Measurements from ENCODE around the gene MTNR1A. TPM values are rescaled to one million over a fixed set of nuclear protein-coding genes. Genes with fewer than 3 reads are reported as not detected.

Gene MTNR1A
- total RNA-seq, 1 donor from 2014 or later = not detected

DNA sequence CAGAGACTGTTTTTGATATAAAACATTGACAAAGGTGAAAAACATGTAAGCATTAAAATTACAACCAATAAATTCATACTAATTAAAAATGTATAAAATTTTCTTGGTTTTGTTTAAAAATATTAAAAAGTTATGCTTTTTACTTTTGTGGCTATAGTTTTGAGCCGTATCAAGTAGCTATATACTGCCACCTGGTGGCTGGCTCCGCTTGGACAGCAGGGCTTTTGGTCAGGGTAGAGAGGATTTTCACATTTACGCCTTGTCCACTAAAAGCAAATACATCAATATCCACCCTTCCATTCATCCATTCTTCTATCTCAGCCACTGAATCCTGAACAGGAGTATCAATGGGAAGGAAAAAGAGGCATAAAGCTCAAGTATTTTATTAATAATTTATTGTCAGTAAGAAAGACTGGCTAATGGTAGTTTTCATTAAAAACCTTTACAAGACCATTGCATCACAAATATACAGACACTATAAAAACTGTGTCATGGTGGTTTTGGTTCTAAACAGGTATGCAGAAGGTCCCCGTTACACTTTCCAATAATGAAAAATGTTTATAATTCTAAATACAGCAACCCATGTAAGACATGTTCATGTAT, 32.1 kb upstream of the MTNR1A start:
- H3K9me3 Mint-ChIP-seq = no peaks in the 10 kb centered on the region
- DNase-seq (ENCODE audit: low spot score) = peak; percentile 23
- no peak overlapping the region for H3K4me3 Mint-ChIP-seq (ENCODE audit: low read depth)
- no peak overlapping the region for H3K27ac Mint-ChIP-seq
- no peaks in the 10 kb centered on the region for H3K36me3 Mint-ChIP-seq (ENCODE audit: low read depth)
- H3K4me1 Mint-ChIP-seq (ENCODE audit: low read depth) = no peaks in the 10 kb centered on the region
- no peaks in the 10 kb centered on the region for H3K27me3 Mint-ChIP-seq (ENCODE audit: low read depth)
- intact Hi-C loops (cut with micrococcal nuclease) = no loop called here

DNA sequence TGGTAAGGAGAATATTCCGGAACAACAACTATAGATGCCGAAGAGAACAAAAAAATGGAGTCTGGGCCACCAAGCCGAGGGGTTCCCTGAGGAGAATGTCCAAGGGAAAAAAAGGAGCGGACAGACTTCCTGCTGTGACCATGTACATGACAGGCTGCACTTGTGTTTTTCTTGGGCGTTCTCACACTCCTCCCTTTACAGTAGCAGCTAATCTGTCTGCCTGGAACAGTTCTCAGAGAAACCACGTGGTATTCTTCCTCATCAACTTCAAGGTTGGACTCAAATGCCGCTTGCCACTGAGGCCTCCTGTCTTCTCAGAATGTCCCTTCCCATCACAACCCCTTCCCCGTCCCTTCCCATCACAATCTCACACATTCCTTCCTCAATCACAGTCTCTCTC, 30.8 kb upstream of the MTNR1A start:
- H3K4me1 Mint-ChIP-seq (ENCODE audit: low read depth) = no peaks in the 10 kb centered on the region
- H3K9me3 Mint-ChIP-seq = no peaks in the 10 kb centered on the region
- DNase-seq (ENCODE audit: low spot score) = no peak
- H3K27me3 Mint-ChIP-seq (ENCODE audit: low read depth) = no peaks in the 10 kb centered on the region
- no peaks in the 10 kb centered on the region for H3K36me3 Mint-ChIP-seq (ENCODE audit: low read depth)
- intact Hi-C loops (cut with micrococcal nuclease) = no loop called here
- no peak overlapping the region for H3K27ac Mint-ChIP-seq
- no peak overlapping the region for H3K4me3 Mint-ChIP-seq (ENCODE audit: low read depth)

DNA sequence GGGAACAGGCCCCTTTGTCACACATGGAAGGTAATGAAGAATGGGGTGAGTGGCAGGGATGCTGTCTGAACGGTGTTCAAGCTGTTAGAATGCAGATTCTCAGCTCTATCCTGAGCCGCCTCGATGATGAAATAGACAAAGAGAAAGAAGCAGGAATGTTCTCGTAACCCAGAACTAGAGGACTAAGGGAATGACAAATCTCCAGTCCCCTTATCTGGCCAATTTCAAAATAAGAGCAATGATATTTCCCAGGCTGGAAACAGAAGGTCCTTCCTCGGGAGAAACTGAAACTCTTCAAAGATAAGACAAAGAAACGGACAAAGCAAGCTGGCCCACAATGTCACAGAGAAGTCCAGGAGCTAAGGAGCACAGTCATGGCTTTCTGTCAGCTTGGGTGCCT, 29.5 kb upstream of the MTNR1A start:
- H3K9me3 Mint-ChIP-seq = no peaks in the 10 kb centered on the region
- no peaks in the 10 kb centered on the region for H3K36me3 Mint-ChIP-seq (ENCODE audit: low read depth)
- no peak overlapping the region for H3K27ac Mint-ChIP-seq
- no peak overlapping the region for H3K4me3 Mint-ChIP-seq (ENCODE audit: low read depth)
- H3K27me3 Mint-ChIP-seq (ENCODE audit: low read depth) = no peaks in the 10 kb centered on the region
- intact Hi-C loops (cut with micrococcal nuclease) = no loop called here
- no peaks in the 10 kb centered on the region for H3K4me1 Mint-ChIP-seq (ENCODE audit: low read depth)
- DNase-seq (ENCODE audit: low spot score) = no peak

DNA sequence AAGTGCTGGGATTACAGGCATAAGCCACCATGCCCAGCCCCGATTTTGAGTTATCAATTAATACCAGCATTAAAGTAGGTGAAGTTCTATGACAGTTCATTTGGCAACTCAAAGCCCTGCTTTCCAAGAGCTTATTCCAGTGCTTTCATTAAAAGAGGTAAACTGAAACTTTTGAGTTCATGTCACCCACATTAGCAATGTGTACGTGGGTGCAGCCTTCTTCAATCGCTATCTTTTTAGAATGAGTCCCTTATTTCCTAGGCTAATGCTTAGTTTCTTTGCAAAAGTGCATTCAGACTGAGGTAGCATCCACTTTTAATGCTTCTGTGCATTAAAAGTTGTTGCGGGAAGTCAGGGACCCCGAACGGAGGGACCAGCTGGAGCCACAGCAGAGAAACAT, 26.1 kb upstream of the MTNR1A start:
- no peaks in the 10 kb centered on the region for H3K4me1 Mint-ChIP-seq (ENCODE audit: low read depth)
- no peak for DNase-seq (ENCODE audit: low spot score)
- H3K4me3 Mint-ChIP-seq (ENCODE audit: low read depth) = no peak overlapping the region
- H3K9me3 Mint-ChIP-seq = no peaks in the 10 kb centered on the region
- intact Hi-C loops (cut with micrococcal nuclease) = no loop called here
- H3K27ac Mint-ChIP-seq = no peak overlapping the region
- no peaks in the 10 kb centered on the region for H3K27me3 Mint-ChIP-seq (ENCODE audit: low read depth)
- H3K36me3 Mint-ChIP-seq (ENCODE audit: low read depth) = no peaks in the 10 kb centered on the region

DNA sequence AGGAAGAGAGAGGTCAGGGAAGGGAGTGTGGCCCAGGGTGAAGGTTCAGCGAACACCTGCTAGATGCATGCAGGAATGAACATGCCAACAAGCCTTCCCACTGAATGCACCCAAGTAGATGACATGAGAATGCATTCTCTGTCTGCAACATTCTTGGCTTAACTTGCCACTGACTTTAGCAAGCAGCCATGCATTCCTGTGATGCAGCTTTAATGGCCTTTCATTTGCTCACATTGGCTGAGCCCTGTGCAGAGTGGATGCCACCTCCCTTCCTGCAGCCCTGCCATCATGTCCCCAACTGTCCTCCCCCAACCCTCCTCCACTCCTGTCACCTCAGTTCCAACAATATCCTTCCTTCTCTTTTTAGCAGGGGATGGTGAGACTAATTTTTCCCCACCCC, 25.3 kb upstream of the MTNR1A start:
- Mint-ChIP-seq H3K27me3 (ENCODE audit: low read depth) (no peaks in the 10 kb centered on the region), H3K4me3 (ENCODE audit: low read depth) (no peak overlapping the region), H3K4me1 (ENCODE audit: low read depth) (no peaks in the 10 kb centered on the region), H3K27ac (no peak overlapping the region), H3K36me3 (ENCODE audit: low read depth) (no peaks in the 10 kb centered on the region), H3K9me3 (no peaks in the 10 kb centered on the region)
- no peak for DNase-seq (ENCODE audit: low spot score)
- intact Hi-C loops (cut with micrococcal nuclease) = no loop called here

DNA sequence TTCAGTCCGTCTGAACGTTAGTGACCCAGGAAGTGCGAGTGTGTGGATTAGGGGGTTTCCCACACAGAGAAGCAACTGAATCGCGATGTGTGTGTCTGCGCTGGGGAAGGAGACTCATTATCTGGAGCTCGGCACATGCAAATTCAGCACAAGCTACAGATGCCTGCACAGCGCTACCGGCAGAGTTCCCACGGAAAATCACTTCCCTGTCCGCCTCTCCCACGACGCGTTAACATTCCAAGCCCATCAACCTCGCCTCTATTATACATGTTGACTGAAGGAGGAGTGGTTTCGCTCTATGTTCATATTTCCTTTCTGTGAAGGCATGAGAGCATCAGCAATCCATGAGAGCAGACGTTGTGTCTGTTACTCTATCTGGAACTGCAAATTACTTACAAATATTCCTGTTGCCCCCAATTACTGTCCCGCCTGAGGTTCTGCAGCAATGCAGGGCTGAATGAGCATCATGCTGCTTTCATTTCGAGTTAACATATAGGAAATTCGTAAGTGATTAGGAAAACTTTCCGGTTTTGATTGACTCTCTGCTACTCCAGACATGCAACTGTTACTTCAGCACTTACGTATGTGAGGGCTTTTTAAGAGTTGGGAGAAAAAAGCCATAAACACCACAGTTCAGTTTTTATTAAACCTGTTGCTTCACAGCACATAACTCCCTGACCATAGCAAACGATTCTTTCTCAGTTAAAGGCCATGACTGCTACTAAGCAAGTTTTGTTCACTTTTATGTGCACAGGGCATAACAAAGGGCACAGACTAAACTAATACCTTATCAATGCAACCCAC, 15.0 kb upstream of the MTNR1A start:
- H3K4me3 Mint-ChIP-seq (ENCODE audit: low read depth) = no peak overlapping the region
- H3K27me3 Mint-ChIP-seq (ENCODE audit: low read depth) = no peaks in the 10 kb centered on the region
- no peak overlapping the region for H3K27ac Mint-ChIP-seq
- H3K36me3 Mint-ChIP-seq (ENCODE audit: low read depth) = no peaks in the 10 kb centered on the region
- intact Hi-C loops (cut with micrococcal nuclease) = no loop called here
- H3K4me1 Mint-ChIP-seq (ENCODE audit: low read depth) = no peaks in the 10 kb centered on the region
- no peaks in the 10 kb centered on the region for H3K9me3 Mint-ChIP-seq
- no peak for DNase-seq (ENCODE audit: low spot score)

DNA sequence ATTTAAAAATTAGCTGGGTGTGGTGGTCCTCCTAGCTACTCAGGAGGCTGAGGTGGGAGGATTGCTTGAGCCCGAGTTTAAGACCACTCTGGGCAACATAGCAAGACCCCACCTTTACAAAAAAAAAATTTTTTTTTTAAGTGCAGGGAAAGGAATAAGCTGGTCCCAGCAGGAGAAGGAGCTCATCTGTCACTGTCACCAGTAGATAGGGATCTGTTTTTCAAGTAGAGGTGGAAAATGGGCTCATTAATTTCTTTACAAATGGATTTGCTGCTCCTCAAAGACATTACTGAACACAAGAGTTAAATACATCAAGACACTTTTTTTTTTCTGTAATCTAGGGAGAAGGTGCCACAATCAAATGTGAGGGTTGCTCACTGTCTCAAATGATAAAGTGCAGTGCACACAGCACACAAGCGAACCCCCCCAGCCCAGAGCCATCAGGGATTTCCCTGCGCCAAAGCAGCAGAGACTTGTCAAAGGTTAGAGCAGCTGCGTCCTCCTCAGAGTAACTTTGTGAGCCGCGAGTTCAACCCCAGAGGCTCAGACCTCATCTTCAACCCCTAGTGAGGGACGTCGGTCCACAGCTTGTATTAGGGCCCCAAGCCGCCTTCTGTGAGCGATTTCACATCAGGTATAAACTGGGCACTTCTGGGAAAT, 14.3 kb upstream of the MTNR1A start:
- no peaks in the 10 kb centered on the region for H3K36me3 Mint-ChIP-seq (ENCODE audit: low read depth)
- no peak overlapping the region for H3K4me3 Mint-ChIP-seq (ENCODE audit: low read depth)
- no peaks in the 10 kb centered on the region for H3K27me3 Mint-ChIP-seq (ENCODE audit: low read depth)
- H3K27ac Mint-ChIP-seq = no peak overlapping the region
- intact Hi-C loops (cut with micrococcal nuclease) = no loop called here
- no peak for DNase-seq (ENCODE audit: low spot score)
- H3K4me1 Mint-ChIP-seq (ENCODE audit: low read depth) = no peaks in the 10 kb centered on the region
- H3K9me3 Mint-ChIP-seq = no peaks in the 10 kb centered on the region

DNA sequence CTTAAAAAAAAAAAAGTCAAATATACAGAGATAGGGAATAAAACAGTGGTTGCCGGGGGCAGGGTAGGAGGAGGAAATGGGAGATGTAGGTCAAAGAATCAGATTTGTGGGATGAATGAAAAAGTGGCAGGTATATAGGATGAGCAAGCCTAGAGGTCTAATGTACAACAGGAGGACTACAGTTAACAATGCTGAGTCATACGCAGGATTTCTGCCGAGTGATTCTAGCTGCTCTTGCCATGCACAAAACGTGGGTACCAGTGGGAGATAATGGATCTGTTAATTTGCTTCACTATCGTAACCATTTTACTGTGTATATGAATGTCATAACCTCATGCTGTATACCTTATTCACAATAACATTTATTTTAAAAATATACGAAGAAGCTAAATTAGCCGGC, 10.7 kb upstream of the MTNR1A start:
- DNase-seq (ENCODE audit: low spot score) = no peak
- Mint-ChIP-seq H3K4me3 (ENCODE audit: low read depth) (no peak overlapping the region), H3K27ac (no peak overlapping the region), H3K9me3 (peaks cover 4% of the 10 kb centered on the region), H3K36me3 (ENCODE audit: low read depth) (no peaks in the 10 kb centered on the region), H3K27me3 (ENCODE audit: low read depth) (no peaks in the 10 kb centered on the region), H3K4me1 (ENCODE audit: low read depth) (no peaks in the 10 kb centered on the region)
- intact Hi-C loops (cut with micrococcal nuclease) = no loop called here

DNA sequence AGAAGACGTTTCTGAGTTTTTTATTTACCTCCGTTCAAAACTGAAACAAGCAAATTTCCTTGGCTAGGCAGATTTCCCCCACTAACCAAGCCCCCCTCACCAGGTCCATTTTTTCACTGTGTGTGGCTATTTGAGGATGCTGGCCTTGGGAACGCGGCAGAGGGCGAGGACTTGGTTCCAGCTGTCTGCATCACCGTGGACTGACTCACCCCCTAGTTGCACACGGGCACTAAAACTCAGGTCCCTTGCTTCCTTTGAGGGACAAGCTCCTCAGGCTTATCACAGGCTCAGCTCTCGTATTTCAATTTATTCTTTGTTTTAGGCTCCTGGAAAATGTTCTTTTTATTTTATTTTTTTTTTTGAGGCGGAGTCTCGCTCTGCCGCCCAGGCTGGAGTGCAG, 8.4 kb upstream of the MTNR1A start:
- no peaks in the 10 kb centered on the region for H3K4me1 Mint-ChIP-seq (ENCODE audit: low read depth)
- no peak for DNase-seq (ENCODE audit: low spot score)

DNA sequence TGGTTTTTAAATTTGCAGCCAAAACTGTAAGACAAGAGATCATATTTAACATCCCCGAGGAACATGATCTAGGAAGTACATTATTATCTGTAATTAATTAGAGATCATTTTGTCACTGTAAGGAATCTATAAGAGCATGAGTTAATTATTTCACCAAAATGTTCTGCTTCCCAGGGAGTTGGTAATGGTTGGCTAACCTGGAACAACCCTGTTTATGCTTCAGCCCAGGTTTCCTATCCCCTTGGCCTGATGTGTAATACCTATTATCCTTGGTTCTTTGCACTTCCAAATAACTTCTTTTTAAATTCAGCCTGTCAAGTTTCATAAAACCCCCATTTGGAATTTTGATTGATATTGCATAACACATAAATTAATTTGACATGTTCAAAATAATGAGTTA, 6.4 kb upstream of the MTNR1A start:
- Mint-ChIP-seq H3K4me1 (ENCODE audit: low read depth) (no peaks in the 10 kb centered on the region), H3K36me3 (ENCODE audit: low read depth) (no peaks in the 10 kb centered on the region), H3K4me3 (ENCODE audit: low read depth) (no peak overlapping the region), H3K27me3 (ENCODE audit: low read depth) (no peaks in the 10 kb centered on the region), H3K27ac (no peak overlapping the region), H3K9me3 (peaks cover 4% of the 10 kb centered on the region)
- DNase-seq (ENCODE audit: low spot score) = no peak
- intact Hi-C loops (cut with micrococcal nuclease) = no loop called here

More for the DNA sequence above, 8.4 kb upstream of the MTNR1A start:
- Mint-ChIP-seq H3K4me3 (ENCODE audit: low read depth) (no peak overlapping the region), H3K36me3 (ENCODE audit: low read depth) (no peaks in the 10 kb centered on the region), H3K9me3 (peaks cover 4% of the 10 kb centered on the region), H3K27ac (no peak overlapping the region), H3K27me3 (ENCODE audit: low read depth) (no peaks in the 10 kb centered on the region)
- intact Hi-C loops (cut with micrococcal nuclease) = no loop called here

DNA sequence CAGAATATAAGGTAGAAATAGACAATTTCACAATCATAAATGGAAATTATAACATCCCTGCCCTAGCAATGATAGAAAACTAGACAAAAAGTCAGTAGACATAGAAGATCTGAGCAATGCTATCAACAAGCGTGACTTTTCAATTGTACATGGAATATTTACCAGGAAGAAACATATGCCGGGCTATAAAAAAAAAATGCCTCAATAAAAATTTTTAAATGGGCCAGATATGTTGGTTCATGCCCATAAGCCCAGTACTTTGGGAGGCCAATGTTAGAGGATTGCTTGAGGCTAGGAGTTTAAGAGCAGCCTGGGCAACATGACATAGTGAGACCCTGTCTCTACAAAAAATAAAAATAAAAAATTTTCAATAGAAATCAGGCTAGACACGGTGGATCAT, 5.3 kb upstream of the MTNR1A start:
- no peak overlapping the region for H3K4me3 Mint-ChIP-seq (ENCODE audit: low read depth)
- intact Hi-C loops (cut with micrococcal nuclease) = no loop called here
- H3K9me3 Mint-ChIP-seq = peaks cover 4% of the 10 kb centered on the region
- H3K36me3 Mint-ChIP-seq (ENCODE audit: low read depth) = no peaks in the 10 kb centered on the region
- H3K4me1 Mint-ChIP-seq (ENCODE audit: low read depth) = no peaks in the 10 kb centered on the region
- peaks cover 5% of the 10 kb centered on the region for H3K27me3 Mint-ChIP-seq (ENCODE audit: low read depth)
- H3K27ac Mint-ChIP-seq = no peak overlapping the region
- DNase-seq (ENCODE audit: low spot score) = no peak

DNA sequence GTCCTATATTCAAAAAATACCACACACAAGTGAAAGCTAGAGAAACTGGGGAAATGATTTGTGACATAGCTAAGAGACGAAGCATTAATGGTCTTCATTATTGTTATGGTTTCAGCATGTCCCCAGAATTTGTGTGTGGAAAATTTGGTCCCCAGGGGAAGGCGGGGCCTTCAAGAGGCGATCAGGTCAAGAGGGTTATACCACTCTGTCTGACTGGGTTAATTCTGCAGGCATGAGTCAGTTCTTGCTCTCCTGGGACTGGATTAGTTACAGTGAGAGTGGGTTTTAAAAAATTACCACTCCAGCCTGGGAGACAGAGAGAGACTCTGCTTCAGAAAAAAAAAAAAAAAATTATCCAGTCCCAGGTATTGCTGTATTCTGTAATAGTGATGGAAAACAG, 2.1 kb upstream of the MTNR1A start:
- Mint-ChIP-seq H3K4me1 (ENCODE audit: low read depth) (no peaks in the 10 kb centered on the region), H3K36me3 (ENCODE audit: low read depth) (no peaks in the 10 kb centered on the region), H3K9me3 (peaks cover under 1% of the 10 kb centered on the region)

DNA sequence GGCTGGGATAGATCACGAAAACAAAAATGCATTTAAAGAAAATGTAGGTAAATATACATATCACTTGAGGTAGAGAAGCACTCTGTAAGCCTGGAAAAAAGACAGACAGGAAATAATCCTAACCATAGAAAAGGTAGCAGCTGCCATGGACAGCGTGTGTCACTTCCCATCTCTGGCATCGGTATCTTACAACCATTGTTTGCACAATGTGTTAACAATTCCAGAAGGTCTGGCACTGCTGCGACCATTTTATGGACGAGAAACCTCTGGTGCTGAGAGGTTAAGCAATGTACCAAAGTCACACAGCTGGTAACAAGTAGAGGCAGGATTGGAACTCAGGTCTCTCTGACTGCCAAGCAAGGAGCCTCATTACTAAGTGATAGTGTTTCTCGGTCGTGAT, 1.7 kb upstream of the MTNR1A start:
- Mint-ChIP-seq H3K27ac (no peak overlapping the region), H3K9me3 (no peaks in the 10 kb centered on the region), H3K36me3 (ENCODE audit: low read depth) (no peaks in the 10 kb centered on the region), H3K4me1 (ENCODE audit: low read depth) (no peaks in the 10 kb centered on the region), H3K27me3 (ENCODE audit: low read depth) (peaks cover 17% of the 10 kb centered on the region), H3K4me3 (ENCODE audit: low read depth) (no peak overlapping the region)
- no peak for DNase-seq (ENCODE audit: low spot score)
- intact Hi-C loops (cut with micrococcal nuclease) = no loop called here

More for the DNA sequence above, 2.1 kb upstream of the MTNR1A start:
- H3K27me3 Mint-ChIP-seq (ENCODE audit: low read depth) = peaks cover 17% of the 10 kb centered on the region
- intact Hi-C loops (cut with micrococcal nuclease) = no loop called here
- H3K27ac Mint-ChIP-seq = no peak overlapping the region
- H3K4me3 Mint-ChIP-seq (ENCODE audit: low read depth) = no peak overlapping the region
- DNase-seq (ENCODE audit: low spot score) = no peak

Measured in activated T-helper 2 cell treated with anti-CD3 and anti-CD28 coated beads, Interferon-gamma antibody, Interleukin-2, Interleukin-4, amounts not matched to agents 10 μg/mL and 5 μg/mL and 100 μg/mL, durations not matched to agents 14 hours and 24 hours and 36 hours (primary cell).